ENCODE measurements around the gene NEK3.

DNA sequence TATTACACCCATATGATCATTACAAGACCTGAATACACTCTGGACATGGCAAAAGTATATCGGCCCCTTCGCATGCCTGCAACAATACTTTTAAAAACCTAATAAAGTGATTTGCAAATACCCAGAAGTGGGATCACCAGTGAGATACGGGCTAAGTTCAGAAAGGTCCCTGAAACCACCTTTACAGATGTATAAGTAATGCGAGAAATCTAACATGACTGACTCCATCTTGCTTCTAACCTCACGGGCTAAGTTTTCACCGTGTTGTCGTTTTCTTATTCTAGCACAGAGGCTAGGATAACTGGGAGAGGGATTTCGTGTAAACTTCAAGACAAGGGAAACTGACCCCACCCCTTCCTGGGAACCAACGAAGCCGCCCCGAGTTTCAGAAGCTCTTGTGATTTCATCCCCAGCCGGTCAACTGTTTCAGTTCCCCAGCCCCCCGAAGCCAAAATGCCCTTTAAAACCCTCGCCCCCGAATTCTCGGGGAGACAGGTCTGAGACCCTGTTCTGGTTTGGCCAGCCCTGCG lies 703 bp downstream of the NEK3 start:
- no peak for TF ChIP-seq CTCF (IDR thresholded peaks at IDR 0.05; ENCODE audit: poor library complexity)
- TF ChIP-seq EZH2phosphoT487 (IDR thresholded peaks at IDR 0.05; ENCODE audit: low read depth, severe bottlenecking, unreplicated experiment) = no peak
